GM19397 (cell line): Measurements from ENCODE around the gene HSPA9.

ENCODE experiments used
- ATAC-seq: cut with Tn5 transposase; IDR thresholded peaks from one replicate; pipeline ENCODE4 v1.9.1; 2021; ENCODE audit warnings: mild to moderate bottlenecking, moderate library complexity; ENCODE audit not compliant: unreplicated experiment

The HSPA9 gene

GRCh38 chr5:138575194-138576015 is at the start of gene HSPA9:
HSPA9 (minus strand) TSS chr5:138575401; CDS start chr5:138575318, 83 bp downstream.
- ATAC-seq: peak; percentile 84

GRCh38 chr5:138623053-138623452 is 47.9 kb upstream of the HSPA9 start:
- no peak for ATAC-seq

GRCh38 chr5:138622051-138622450 is 46.9 kb upstream of the HSPA9 start:
- ATAC-seq: no peak

GRCh38 chr5:138620663-138621224 is 45.5 kb upstream of the HSPA9 start:
- ATAC-seq: no peak

GRCh38 chr5:138616508-138616907 is 41.3 kb upstream of the HSPA9 start:
- ATAC-seq: no peak

- ATAC-seq: no peak
Observed at GRCh38 chr5:138615461-138615860, 40.3 kb upstream of the HSPA9 start.

GRCh38 chr5:138611678-138612218 is 36.5 kb upstream of the HSPA9 start:
- ATAC-seq: no peak

- ATAC-seq: no peak
Observed at GRCh38 chr5:138610918-138611677, 35.9 kb upstream of the HSPA9 start.

GRCh38 chr5:138610415-138610917 is 35.3 kb upstream of the HSPA9 start:
- no peak for ATAC-seq

- no peak for ATAC-seq
Observed at GRCh38 chr5:138606378-138607064, 31.3 kb upstream of the HSPA9 start.

GRCh38 chr5:138605254-138605972 is 30.2 kb upstream of the HSPA9 start:
- ATAC-seq: peak; percentile 77

GRCh38 chr5:138604176-138604785 is 29.1 kb upstream of the HSPA9 start:
- no peak for ATAC-seq

- no peak for ATAC-seq
Observed at GRCh38 chr5:138603249-138603920, 28.2 kb upstream of the HSPA9 start.

GRCh38 chr5:138602371-138603000 is 27.3 kb upstream of the HSPA9 start:
- no peak for ATAC-seq

- ATAC-seq: no peak
Observed at GRCh38 chr5:138601444-138601843, 26.2 kb upstream of the HSPA9 start.

GRCh38 chr5:138600446-138600845 is 25.2 kb upstream of the HSPA9 start:
- ATAC-seq: no peak

GRCh38 chr5:138597661-138598400 is 22.6 kb upstream of the HSPA9 start:
- ATAC-seq: no peak
